ENCODE data around the gene GRIP2.

DNA sequence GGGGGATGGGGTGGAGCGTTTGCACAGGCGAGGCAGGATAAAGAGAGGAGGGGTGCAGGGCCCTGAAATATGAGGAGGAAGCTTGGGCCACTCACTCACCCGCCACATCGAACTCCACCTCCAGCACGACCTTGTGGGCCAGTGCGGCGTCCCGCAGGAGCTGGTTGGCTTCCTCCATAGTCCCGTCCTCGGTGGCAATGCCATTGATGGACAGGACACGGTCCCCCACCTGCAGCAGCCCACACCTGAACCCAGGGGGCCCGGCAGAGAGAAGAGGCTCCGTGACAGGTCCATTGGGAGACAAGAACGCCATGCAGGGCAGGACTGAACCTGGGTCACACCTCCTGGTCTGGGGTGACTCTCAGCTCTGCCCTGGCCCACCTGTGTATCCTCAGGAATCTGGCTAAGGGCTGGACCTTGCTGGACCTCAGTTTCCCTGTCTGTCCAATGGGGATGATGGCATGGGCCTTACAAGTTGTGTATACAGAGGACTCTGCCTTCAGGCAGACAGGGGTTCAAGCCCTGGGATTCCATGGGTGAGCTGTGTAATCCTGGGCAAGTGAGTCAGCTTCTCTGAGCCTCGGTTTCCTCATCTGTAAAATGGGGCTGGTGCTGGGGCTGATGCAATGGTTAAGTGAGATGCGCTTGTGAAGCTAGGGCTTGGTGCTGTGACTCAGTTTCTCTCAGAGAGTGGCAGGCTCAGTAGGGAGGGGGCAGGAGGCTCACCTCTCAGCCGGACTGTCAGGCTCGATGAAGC, 26.4 kb downstream of the GRIP2 start:
- TF ChIP-seq, protein P1, sequence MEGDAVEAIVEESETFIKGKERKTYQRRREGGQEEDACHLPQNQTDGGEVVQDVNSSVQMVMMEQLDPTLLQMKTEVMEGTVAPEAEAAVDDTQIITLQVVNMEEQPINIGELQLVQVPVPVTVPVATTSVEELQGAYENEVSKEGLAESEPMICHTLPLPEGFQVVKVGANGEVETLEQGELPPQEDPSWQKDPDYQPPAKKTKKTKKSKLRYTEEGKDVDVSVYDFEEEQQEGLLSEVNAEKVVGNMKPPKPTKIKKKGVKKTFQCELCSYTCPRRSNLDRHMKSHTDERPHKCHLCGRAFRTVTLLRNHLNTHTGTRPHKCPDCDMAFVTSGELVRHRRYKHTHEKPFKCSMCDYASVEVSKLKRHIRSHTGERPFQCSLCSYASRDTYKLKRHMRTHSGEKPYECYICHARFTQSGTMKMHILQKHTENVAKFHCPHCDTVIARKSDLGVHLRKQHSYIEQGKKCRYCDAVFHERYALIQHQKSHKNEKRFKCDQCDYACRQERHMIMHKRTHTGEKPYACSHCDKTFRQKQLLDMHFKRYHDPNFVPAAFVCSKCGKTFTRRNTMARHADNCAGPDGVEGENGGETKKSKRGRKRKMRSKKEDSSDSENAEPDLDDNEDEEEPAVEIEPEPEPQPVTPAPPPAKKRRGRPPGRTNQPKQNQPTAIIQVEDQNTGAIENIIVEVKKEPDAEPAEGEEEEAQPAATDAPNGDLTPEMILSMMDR (IDR thresholded peaks at IDR 0.05; ENCODE audit: insufficient read depth, low read depth, low read length), result no peak
- no peak for TF ChIP-seq EZH2 (IDR thresholded peaks at IDR 0.05; ENCODE audit: insufficient read depth, low read length)

Measured in astrocyte (in vitro differentiated cells and primary cell).